ENCODE measurements around the gene GNB5. TPM values are rescaled to one million over a fixed set of nuclear protein-coding genes. Genes with fewer than 3 reads are reported as not detected.

The GNB5 gene
- total and polyA plus RNA-seq, 2 of the 13 experiments (the other 11 are each of a cell fraction or from before 2014, with no cell fraction given) = 13.7 to 14.4 TPM

DNA sequence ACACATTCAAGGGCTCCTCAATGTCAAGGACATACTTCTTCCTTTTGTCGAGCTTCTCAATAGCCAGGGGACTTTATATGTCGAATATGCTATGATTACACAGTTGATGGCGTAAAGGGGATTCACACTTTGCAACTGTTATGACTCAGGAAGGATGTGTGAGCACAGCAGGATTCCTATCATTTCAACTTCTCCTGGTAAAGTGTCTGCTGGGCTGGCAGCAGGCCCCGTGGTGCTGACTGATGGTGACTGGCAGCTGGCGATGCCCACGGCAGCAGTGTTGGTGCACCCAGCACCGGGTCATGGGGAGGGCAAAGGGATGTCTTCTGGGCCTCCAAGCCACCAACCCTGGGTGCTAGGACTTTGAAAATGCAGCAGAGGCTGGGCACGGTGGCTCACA lies 44.8 kb upstream of the GNB5 start:
- ChIA-PET POLR2A (no interaction called here), CTCF (ENCODE audit: low intra/inter-chr PET ratio, low total read pairs) (no interaction called here)
- no peaks in the 10 kb centered on the region for H3K4me1 ChIP-seq (ENCODE audit: insufficient read depth, low read length)
- TF ChIP-seq, protein P1, sequence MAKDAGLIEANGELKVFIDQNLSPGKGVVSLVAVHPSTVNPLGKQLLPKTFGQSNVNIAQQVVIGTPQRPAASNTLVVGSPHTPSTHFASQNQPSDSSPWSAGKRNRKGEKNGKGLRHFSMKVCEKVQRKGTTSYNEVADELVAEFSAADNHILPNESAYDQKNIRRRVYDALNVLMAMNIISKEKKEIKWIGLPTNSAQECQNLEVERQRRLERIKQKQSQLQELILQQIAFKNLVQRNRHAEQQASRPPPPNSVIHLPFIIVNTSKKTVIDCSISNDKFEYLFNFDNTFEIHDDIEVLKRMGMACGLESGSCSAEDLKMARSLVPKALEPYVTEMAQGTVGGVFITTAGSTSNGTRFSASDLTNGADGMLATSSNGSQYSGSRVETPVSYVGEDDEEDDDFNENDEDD (CRISPR knock-in tag; IDR thresholded peaks at IDR 0.05; ENCODE audit: borderline replicate concordance) = no peak
- TF ChIP-seq EEA1 (CRISPR knock-in tag; IDR thresholded peaks at IDR 0.05; ENCODE audit: borderline replicate concordance) = no peak
- no peak for TF ChIP-seq ATF2 (CRISPR knock-in tag; IDR thresholded peaks at IDR 0.05)
- TF ChIP-seq ZNF253 (CRISPR knock-in tag; IDR thresholded peaks at IDR 0.05; ENCODE audit: borderline replicate concordance) = no peak
- TF ChIP-seq, protein P2, sequence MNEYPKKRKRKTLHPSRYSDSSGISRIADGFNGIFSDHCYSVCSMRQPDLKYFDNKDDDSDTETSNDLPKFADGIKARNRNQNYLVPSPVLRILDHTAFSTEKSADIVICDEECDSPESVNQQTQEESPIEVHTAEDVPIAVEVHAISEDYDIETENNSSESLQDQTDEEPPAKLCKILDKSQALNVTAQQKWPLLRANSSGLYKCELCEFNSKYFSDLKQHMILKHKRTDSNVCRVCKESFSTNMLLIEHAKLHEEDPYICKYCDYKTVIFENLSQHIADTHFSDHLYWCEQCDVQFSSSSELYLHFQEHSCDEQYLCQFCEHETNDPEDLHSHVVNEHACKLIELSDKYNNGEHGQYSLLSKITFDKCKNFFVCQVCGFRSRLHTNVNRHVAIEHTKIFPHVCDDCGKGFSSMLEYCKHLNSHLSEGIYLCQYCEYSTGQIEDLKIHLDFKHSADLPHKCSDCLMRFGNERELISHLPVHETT (CRISPR knock-in tag; conservative IDR thresholded peaks at IDR 0.05) = no peak
- no peak for TF ChIP-seq MEF2D (CRISPR knock-in tag; IDR thresholded peaks at IDR 0.05)
- TF ChIP-seq, protein P3, sequence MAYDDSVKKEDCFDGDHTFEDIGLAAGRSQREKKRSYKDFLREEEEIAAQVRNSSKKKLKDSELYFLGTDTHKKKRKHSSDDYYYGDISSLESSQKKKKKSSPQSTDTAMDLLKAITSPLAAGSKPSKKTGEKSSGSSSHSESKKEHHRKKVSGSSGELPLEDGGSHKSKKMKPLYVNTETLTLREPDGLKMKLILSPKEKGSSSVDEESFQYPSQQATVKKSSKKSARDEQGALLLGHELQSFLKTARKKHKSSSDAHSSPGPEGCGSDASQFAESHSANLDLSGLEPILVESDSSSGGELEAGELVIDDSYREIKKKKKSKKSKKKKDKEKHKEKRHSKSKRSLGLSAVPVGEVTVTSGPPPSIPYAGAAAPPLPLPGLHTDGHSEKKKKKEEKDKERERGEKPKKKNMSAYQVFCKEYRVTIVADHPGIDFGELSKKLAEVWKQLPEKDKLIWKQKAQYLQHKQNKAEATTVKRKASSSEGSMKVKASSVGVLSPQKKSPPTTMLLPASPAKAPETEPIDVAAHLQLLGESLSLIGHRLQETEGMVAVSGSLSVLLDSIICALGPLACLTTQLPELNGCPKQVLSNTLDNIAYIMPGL (CRISPR knock-in tag; IDR thresholded peaks at IDR 0.05; ENCODE audit: borderline replicate concordance in 1 of 2, low read depth in 1 of 2) = no peak
- no peak for TF ChIP-seq ZFX (CRISPR knock-in tag; IDR thresholded peaks at IDR 0.05; ENCODE audit: low read depth)
- TF ChIP-seq JUN (CRISPR knock-in tag; IDR thresholded peaks at IDR 0.05) = no peak
- no peak for TF ChIP-seq ZNF687 (CRISPR knock-in tag; IDR thresholded peaks at IDR 0.05)
- H2AFZ ChIP-seq (ENCODE audit: low read length) = no peak overlapping the region
- H3K4me3 ChIP-seq (replicated peaks in 1 of 3; ENCODE audit: insufficient read depth in 1 of 3, low read depth in 2 of 3, low read length in 3 of 3) = no peak overlapping the region
- no peaks in the 10 kb centered on the region for H3K79me2 ChIP-seq (ENCODE audit: insufficient read depth, low read length)
- no peak for ATAC-seq
- in situ Hi-C loops (cut with HindIII; ENCODE audit: extremely low pct_ligation_motif_present, low pct_unique_long_range_greater_than_20kb) = no loop called here
- H3K36me3 ChIP-seq (replicated peaks in 1 of 2; ENCODE audit: control insufficient read depth in 1 of 2, insufficient read depth in 2 of 2, low read length in 2 of 2) = peaks cover 16 to 57% of the 10 kb centered on the region in 2 experiments
- H3K9me3 ChIP-seq (ENCODE audit: low read length) = no peaks in the 10 kb centered on the region
- no peak overlapping the region for H3K4me2 ChIP-seq (ENCODE audit: low read depth, low read length)
- no peak for DNase-seq (ENCODE audit: low spot score)
- no peaks in the 10 kb centered on the region for H4K20me1 ChIP-seq (ENCODE audit: insufficient read depth, low read length)
- BruUV-seq (replicated peaks) = no TSS peak
- 97% methylated on average over 5 of the region's 8 CpGs for WGBS (ENCODE audit: low lambda C conversion rate)
- no peak for FAIRE-seq
- no peak overlapping the region for H3K9ac ChIP-seq (ENCODE audit: insufficient read depth, low read depth, low read length)
- intact Hi-C loops (cut with micrococcal nuclease; ENCODE audit: unreplicated experiment) = no loop called here
- no peaks in the 10 kb centered on the region for H3K27me3 ChIP-seq (ENCODE audit: control insufficient read depth in 1 of 2, insufficient read depth in 2 of 2, low read length in 2 of 2)
- H3K27ac ChIP-seq (ENCODE audit: extremely low read length, insufficient read depth, low read length) = no peak overlapping the region

Measured in HepG2 (cell line).